GM18520 (cell line): ENCODE measurements around the gene INTS15.
"Not testable (repeated sequence)": the region's sequence is repeated elsewhere in the genome, so short reads cannot be mapped to it uniquely, and the experiment has no call there.

Experiments used
- ATAC-seq: cut with Tn5 transposase; IDR thresholded peaks from one replicate; pipeline ENCODE4 v1.9.1; 2021; ENCODE audit not compliant: unreplicated experiment

INTS15 gene

DNA sequence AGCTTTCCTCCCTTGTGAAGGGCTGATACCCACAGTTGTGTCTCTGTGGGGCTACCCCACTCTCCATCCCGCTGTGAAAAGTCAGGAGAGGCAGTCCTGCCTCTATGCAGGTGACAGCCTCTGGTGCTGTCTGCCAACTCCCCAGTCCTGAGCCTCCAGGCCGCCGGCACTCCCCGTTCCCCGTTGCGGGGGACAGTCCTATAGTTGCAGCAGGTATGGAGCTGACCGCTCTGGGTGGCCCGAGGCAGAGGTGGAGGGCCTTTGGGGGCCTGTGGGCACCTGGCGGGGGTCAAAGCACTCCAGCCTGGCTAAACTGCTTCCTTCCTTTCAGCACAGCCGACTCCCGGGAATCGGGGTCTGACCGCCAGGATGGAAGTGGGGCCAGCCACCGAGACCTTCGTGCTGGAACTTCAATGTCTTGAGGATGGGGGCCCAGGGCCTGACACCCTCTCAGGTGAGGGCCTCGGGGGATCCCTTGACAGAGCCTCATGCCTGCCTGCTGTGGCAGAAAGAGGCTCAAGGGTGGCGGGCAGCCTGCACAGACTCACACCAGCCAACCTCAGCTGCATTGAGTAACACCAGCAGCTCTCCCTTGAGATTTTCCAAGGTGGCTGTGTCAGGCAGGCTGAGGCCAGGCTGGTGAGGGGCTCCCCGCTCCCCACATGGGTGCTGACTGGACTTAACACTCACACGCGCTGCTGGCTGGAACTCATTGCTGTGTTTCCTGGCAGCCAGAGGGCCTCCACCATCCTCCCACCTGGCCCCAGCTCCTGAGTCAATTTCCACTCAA is 27.2 kb downstream of the INTS15 start:
- ATAC-seq: no peak

- no peak for ATAC-seq
These were observed 28.8 kb downstream of the INTS15 start for GRCh38 chr7:6618621-6619020.

- ATAC-seq: no peak
These were observed 30.1 kb downstream of the INTS15 start for GRCh38 chr7:6619961-6620360.

DNA sequence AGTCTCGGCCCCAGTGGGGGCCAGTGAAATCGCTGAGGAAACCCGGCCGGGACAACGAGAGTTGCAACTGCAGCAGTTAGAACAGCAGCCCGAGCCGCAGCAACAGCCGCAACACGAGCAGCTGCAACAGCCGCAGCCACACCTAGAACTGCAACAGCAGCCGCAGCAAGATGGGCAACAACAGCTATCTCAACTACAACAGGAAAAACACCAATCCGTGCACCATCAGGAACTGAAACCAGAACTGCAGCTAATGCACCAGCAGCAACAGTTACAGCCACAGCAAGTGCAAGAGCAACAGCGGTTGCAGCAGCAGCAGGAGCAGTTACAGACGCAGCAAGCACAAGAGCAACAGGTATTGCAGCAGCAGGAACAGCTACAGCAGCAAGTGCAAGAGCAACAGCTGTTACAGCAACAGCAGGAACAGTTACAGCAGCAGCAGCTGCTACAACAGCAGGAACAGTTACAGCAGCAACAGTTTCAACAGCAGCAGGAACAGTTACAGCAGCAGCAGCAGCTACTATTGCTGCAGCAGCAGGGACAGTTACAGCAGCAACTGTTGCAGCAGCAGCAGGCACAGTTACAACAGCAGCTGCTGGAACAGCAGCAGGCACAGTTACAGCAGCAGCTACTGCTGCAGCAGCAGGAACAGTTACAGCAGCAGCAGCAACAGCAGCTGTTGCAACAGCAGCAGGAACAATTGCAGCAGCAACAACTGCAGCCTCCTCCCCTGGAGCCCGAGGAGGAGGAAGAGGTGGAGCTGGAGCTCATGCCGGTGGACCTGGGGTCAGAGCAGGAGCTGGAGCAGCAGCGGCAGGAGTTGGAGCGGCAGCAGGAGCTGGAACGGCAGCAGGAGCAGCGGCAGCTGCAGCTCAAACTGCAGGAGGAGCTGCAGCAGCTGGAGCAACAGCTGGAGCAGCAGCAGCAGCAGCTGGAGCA is 31.6 kb downstream of the INTS15 start:
- no peak for ATAC-seq

DNA sequence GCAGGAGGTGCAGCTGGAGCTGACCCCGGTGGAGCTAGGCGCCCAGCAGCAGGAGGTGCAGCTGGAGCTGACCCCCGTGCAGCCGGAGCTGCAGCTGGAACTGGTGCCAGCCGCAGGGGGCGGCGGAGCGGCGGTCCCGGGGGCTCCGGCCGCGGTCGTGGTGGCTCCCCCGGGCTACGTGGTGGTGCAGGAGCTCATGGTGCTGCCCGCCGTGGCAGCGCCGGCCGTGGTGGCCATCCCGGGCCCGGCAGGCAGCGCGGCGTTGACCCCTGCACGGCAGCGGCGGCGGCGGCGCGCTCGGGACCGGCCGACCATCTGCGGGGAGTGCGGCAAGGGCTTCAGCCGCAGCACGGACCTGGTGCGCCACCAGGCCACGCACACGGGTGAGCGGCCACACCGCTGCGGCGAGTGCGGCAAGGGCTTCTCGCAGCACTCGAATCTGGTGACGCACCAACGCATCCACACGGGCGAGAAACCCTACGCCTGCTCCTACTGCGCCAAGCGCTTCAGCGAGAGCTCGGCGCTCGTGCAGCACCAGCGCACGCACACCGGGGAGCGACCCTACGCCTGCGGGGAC is 32.4 kb downstream of the INTS15 start:
- no peak for ATAC-seq

- no peak for ATAC-seq
These were observed 33.9 kb downstream of the INTS15 start for GRCh38 chr7:6623589-6624245.

- ATAC-seq: no peak
These were observed 34.4 kb downstream of the INTS15 start for GRCh38 chr7:6624246-6624611.

DNA sequence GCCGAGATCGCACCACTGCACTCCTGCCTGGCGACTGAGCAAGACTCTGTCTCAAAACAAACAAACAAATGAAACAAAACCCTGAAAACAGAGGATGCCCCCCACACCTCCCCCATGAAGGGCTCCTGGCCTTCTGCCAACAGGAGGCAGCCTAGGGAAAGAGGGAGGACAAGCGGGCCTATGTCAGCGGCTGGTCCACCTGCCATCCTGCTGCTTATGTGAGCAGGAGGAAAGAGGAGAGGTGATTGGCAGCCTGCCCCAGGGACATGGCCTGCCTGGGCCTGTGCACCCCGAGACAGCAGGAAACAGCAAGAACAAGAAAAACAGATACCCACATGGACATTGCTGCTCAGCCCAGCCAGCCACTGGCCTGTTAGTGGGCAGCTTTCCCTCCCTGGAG is 38.2 kb downstream of the INTS15 start:
- ATAC-seq: no peak

DNA sequence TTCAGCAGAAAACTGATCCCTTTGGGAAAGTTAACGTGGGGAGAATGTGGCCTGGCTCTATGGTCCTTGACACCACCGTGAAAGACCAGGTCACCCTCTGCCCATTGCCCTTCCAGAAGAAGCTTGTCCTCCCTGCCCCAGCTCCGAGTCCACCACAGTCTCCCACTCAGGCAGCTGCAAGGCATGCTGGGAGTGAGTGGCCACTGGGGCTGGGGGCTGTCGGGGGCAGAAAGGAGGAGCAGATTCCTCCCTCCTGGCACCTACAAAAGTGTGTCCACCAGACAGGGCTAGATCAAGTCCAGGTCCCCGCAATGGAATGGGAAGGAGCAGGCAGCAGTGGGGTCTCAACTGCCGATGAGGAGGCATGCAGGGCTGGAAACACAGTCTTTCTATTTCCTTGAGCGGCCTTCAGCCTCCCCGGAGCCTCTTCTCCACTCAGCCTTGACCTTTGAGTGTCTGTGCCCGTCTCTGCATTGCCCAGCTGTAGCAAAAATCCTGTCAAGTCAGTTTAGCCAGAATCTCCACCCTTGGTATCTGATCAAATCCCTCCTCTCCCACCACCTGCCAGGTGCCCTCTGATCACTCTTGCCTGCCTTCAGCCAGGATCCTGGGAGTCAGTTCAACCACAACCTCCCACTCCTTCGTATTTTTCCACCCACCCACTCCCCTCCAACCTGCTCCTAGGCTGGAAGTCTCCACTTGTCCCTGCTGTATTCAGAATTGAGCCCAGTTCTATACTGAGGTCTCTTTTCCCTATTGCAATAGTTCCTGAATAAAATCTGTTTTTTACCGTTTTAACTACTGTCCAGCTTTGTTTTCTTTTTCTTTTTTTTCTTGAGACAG is 40.4 kb downstream of the INTS15 start:
- no peak for ATAC-seq

- ATAC-seq: no peak
These were observed 41.8 kb downstream of the INTS15 start for GRCh38 chr7:6631605-6632004.

GRCh38 chr7:6634021-6634420 is 44.2 kb downstream of the INTS15 start:
- ATAC-seq: no peak

- ATAC-seq: not testable (repeated sequence)
These were observed 45.1 kb downstream of the INTS15 start for GRCh38 chr7:6634971-6635370.

DNA sequence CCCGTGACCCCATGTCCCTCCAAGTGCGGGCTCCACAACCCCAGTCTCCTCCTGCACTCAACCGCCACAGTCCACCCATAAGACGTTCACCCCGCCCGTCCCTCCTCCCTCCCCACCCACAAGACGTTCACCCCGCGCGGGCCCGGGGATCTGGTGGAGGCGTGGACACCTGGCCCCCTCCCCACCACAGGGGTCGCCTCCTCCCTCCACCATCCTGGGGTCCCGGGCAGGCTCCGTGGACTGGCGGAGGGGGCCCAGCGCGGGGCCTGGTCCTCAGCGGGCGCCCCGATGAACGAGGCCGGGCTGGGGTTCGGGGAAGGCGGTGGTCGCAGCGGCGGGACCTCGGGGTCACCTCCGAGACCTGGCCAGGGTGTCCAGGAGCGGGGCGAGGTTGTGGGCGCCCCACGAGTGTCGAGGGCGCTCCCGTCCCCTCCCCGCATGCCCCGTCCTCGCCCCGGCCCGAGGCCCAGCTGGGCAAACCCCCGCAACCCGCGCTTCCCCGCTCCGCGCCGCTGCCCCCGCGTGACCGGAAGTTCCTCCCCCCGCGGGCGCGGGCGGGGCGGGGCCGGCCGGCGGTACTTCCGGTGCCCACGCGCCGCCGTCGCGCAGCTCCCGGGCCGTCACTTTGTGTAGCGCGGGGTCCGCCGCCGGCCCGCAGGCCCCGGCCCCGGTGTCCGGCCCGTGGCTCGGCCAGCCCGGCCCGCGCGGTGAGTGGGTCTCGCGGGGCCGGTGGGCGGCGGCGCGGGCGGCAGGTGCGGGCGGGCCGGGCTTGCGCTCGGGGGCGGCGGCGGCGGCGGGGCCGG is 47.1 kb downstream of the INTS15 start, which contains the start of gene ZNF316:
Gene ZNF316, plus strand, starts transcription at position 578 of the 803 bp plus-strand sequence. CDS start 5,092 bp downstream, outside the sequence.
- ATAC-seq: peak; percentile 63

DNA sequence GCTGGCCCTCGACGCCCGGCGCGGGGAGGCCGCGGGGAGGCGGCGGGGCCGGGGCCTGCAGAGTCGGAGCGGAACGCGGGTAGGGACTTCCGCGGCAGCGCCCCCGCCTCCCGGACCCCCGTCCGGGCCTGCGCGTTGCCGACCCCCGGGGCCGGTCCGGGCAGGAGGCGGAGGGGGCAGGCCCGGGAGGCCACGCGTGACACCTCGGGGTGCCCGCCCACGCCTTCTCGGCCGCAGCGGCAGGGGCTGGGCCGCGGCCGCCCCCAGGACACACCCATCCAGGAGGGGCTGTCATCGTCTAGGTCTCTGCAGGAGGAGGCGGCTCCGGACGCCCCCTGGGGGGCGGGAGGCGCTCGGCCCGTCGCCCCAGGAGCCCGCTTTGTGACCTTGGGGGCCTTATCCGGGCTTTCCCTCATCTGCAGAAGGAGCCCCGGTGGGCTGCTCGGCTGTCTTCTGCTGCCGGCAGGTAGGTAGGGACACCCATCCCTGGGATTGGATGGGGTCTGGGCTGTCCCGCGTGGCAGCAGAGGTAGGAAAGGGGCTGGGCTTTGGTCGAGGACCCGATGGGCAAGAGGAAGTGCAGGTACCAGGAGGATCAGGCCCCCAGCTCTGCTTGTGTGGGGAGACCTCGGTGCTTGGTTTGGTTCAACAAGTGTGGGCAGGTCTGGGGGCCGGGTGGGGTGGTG is 47.9 kb downstream of the INTS15 start:
- ATAC-seq: peak; percentile 61

GRCh38 chr7:6639032-6639431 is 49.2 kb downstream of the INTS15 start:
- ATAC-seq: no peak

GRCh38 chr7:6639627-6640026 is 49.8 kb downstream of the INTS15 start:
- ATAC-seq: no peak

- ATAC-seq: no peak
These were observed 50.5 kb downstream of the INTS15 start for GRCh38 chr7:6640246-6640721.

DNA sequence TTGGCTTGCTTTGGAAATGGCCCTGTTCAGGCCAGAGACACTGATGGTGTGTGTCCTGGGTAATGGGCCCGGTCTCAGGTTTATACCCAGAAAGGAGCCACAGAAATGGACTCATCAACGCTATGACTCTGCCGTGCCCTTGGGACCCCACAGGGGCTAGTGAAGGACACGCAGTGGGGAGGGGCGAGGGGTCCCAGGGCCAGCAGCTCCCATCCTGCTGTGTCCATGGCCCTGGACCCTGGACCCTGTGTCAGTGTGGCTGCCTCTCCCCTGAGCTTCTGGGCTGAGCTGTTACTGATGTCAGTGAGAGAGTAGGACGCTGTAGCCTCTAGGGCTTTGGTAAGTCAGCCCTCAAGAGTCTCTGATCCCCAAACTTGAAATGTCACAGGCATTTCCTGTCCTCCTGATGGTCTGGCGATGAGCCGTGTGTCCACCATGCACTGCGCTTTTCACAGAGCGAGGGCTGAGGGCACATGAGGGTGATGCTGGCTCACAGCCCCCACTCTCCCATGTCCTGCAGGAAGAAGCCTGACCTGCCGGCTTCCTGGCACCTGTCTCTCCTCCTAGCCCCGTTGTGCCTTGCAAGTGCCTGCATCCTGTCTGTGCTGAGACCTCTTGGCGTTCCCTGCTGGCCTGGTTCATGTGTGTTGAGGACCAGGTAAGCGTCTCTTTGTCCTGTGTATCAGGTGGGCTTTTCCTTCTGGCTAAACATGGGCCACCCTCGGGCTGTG is 51.6 kb downstream of the INTS15 start:
- no peak for ATAC-seq
